Lower leg skin (tissue), 3 donors: Measurements from ENCODE around the gene PRKACG.

Experiments
- CTCF ChIP-seq, 3 donors: fragments of 450-650 bp; IDR thresholded peaks; one replicate each; pipeline ENCODE4 v1.5.1; 2016; ENCODE audit warnings: antibody characterized with exemption in 3 of 3, mild to moderate bottlenecking in 3 of 3, moderate library complexity in 2 of 3
- POLR2A ChIP-seq, 2 donors: fragments of 450-650 bp; IDR thresholded peaks; one replicate each; pipeline ENCODE4 v1.6.1; 2016 to 2017; ENCODE audit warnings: antibody characterized with exemption in 2 of 2, mild to moderate bottlenecking in 1 of 2, moderate library complexity in 1 of 2

GRCh38 chr9:69049094-69049493 is 35.2 kb upstream of the PRKACG start:
- TF ChIP-seq CTCF (IDR thresholded peaks at IDR 0.05) (no peak), POLR2A (IDR thresholded peaks at IDR 0.05) (no peak)
